OCI-M1 (cell line): ENCODE results near the gene RTEL1.
"Not testable (repeated sequence)": the region's sequence is repeated elsewhere in the genome, so short reads cannot be mapped to it uniquely, and the experiment has no call there.

Experiments
- DNase-seq: peaks from one replicate; lab custom pipeline; 2025; lab: John Stamatoyannopoulos, UW

Gene RTEL1, protein sequence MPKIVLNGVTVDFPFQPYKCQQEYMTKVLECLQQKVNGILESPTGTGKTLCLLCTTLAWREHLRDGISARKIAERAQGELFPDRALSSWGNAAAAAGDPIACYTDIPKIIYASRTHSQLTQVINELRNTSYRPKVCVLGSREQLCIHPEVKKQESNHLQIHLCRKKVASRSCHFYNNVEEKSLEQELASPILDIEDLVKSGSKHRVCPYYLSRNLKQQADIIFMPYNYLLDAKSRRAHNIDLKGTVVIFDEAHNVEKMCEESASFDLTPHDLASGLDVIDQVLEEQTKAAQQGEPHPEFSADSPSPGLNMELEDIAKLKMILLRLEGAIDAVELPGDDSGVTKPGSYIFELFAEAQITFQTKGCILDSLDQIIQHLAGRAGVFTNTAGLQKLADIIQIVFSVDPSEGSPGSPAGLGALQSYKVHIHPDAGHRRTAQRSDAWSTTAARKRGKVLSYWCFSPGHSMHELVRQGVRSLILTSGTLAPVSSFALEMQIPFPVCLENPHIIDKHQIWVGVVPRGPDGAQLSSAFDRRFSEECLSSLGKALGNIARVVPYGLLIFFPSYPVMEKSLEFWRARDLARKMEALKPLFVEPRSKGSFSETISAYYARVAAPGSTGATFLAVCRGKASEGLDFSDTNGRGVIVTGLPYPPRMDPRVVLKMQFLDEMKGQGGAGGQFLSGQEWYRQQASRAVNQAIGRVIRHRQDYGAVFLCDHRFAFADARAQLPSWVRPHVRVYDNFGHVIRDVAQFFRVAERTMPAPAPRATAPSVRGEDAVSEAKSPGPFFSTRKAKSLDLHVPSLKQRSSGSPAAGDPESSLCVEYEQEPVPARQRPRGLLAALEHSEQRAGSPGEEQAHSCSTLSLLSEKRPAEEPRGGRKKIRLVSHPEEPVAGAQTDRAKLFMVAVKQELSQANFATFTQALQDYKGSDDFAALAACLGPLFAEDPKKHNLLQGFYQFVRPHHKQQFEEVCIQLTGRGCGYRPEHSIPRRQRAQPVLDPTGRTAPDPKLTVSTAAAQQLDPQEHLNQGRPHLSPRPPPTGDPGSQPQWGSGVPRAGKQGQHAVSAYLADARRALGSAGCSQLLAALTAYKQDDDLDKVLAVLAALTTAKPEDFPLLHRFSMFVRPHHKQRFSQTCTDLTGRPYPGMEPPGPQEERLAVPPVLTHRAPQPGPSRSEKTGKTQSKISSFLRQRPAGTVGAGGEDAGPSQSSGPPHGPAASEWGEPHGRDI (N-terminal part only)

DNA sequence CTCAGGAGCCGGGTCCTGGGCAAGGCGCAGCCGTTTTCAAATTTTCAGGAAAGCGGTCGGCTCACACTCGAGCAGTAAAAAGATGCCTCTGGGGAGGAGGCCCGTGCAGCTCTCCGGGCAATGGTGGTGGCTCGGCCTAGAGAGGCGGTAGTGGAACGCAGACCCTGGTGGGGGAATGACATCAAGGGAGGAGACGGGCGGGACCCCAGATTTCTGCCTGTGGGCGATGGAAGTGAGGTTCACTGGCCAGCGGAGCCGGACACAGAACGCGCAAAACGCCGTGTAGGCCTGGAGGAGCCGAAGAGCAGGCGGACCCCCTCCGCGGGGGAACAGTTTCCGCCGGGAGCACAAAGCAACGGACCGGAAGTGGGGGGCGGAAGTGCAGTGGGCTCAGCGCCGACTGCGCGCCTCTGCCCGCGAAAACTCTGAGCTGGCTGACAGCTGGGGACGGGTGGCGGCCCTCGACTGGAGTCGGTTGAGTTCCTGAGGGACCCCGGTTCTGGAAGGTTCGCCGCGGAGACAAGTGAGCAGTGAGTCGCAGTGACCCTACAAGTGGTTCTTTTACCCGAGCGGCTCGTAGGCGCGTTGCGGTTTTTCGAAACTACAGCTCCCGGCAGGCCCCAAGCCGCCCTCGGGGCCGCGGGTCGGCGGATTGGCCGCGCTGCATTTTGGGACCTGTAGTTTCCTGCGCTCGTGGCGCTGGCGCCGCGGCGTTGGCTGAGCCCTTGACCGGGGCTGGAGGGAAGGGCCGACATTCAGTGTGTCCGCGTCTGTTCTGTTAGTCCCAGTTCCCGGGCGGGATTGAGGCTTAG is at the start of gene RTEL1:
Gene RTEL1 (plus strand): TSS at position 376 of the 812 bp plus-strand sequence. CDS start 1,091 bp downstream, outside the sequence.
- DNase-seq, result peak; percentile 95

DNA sequence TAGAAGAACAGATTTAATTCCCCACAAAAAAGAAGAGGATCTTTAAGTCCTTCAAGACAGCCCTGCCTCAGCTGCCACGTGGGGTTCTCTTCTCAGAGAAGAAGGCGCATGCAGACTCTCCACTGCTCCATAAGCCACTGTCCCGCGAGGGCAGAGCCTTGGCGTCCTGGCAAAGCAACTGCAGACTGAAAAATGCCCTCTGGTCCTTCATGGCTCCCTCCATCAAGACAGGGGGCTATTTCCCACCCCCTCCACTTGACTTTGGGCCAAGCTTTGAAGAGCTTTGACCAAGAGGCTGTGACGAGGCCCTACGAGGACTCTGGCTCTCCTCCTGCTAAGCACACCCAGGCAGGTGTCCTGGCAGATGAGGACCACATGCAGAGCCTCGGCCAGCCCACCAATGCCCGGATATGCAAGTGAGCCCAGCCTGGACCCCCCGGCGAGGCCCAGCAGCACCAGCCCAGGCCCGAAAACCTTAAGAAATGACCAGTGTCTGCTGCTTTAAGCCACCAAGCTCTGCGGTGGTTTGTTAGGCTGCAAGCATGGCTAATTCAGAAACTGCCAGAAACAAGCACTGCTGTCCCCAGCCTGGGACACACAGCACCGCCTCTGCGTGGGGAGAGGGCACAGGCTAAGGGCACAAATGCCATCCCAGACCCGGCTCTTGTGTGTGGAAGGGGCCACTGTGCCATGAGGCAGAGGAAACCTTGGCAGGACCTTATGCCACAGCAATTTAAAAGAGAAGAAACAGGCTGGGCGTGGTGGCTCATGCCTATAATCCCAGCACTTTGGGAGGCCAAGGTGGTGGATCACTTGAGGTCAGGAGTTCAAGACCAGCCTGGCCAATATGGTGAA is 47.3 kb upstream of the RTEL1 start:
- no peak for DNase-seq

DNA sequence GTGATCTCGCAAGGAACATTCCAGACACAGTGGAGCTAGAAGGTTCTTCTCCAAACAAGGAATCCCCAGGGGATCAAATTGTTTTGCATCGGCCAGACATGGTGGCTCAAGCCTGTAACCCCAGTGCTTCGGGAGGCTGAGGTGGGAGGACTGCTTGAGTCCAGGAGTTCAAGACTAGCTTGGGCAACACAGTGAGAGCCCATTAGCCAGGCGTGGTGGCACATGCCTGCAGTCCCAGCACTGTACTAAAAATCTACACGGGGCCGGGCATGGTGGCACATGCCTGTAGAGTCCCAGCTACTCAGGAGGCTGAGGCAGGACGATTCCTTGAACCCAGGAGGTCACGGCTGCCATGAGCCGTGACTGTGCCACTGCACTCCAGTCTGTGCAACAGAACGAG is 46.5 kb upstream of the RTEL1 start:
- DNase-seq, result no peak

DNA sequence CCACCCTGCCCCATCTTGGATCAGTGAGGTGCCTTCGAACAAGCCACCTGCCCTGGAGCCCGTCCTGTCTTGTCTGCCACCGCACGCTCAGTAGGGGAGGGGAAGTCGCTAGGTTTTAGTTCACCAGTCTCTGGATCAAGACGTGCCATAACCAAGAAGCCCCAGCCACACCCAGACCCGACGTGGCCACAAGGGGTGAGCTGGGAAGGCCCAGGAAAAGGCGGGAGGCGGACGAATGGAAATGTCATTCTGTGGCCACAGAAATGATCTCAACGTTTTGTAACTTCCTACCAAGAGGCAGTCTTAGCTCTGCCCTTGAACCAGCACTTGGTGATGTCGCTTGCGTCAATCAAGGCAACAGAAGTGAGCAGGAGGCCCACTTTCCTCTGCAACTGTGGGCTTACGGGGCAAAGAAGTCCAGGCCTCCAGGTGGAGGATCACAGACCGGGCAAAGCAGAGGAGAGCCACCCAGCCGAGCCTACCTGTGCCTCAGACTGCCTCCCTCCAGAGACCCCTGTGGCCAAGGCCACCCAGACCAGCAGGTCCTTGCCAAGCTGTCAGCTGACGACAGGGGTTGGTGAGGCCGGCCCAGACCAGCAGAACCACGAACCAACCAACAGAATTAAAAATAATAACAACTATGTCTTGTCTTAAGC is 45.7 kb upstream of the RTEL1 start:
- no peak for DNase-seq

DNA sequence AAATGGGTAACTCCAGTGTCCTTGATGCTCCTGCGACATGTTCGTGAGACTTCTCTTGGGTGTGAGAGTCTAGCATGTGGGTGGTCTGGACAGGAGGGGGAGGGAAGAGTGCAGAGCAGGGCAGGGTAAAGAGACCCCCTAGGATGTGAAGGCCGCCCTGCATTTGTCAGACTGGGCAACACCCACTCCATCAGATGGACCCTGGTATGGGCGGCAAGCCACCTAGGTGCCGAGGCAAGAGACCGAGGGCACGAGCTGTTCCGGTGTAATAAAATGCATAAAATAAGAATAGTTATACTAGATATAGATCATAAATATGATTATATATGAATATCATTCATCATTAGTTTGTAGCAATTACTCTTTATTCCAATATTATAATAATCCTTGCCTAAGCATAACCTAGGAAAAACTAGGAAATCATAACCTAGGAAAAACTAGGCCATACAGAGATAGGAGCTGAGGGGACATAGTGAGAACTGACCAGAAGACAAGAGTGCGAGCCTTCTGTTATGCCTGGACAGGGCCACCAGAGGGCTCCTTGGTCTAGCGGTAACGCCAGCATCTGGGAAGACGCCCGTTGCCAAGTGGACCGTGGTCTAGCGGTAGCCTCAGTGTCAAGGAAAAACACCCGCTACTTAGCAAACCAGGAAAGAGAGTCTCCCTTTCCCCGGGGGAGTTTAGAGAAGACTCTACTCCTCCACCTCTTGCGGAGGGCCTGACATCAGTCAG is 44.1 kb upstream of the RTEL1 start:
- not testable (repeated sequence) for DNase-seq

DNA sequence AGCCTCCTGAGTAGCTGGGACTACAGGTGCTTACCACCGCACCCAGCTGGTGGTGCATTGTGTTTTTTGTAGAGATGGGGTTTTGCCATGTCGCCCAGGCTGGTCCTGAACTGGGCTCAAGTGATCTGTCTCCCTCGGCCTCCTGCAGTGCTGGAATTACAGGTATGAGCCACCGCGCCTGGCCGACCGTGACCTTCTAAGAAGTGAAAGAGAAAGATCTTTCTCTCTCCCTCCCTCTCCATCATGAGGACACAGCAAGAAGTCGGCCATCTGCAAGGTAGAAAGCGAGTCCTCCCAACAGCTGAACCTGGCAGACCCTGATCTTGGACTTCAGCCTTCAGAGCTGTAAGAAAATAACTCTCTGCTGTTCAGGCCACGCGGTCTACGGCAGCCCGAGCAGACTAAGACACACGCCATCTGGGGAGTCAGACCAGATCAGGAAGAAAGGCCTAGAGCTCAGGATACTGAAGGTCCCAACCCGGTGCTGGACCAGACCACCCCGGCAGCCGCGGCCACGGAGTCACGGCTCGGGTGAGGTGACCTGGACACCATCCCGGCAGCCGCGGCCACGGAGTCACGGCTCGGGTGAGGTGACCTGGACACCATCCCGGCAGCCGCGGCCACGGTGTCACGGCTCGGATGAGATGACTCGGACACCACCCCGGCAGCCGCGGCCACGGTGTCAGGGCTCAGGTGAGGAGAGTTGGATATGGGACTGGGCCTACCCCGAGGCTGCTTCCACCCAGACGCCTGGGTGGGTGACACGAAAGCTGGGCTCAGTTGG is 40.8 kb upstream of the RTEL1 start:
- DNase-seq, result no peak

DNA sequence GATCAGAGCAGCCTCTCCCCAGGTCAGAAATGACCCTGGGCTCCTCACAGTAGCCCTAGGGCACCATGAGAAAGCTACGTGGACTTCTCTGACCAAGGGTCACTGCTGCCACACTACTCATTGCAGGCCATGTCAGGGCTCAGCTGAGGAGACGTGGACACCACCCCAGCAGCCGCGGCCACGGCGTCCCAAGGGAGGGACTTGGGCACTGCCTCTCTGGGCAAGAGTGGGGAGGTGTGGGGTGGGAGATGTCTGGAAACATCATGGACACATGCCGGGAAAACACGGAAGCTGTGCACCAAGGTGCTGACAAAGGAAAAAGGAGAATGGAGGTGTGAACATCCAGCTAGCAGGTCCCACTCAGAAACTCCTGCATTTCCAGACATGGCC is 40.2 kb upstream of the RTEL1 start:
- no peak for DNase-seq

DNA sequence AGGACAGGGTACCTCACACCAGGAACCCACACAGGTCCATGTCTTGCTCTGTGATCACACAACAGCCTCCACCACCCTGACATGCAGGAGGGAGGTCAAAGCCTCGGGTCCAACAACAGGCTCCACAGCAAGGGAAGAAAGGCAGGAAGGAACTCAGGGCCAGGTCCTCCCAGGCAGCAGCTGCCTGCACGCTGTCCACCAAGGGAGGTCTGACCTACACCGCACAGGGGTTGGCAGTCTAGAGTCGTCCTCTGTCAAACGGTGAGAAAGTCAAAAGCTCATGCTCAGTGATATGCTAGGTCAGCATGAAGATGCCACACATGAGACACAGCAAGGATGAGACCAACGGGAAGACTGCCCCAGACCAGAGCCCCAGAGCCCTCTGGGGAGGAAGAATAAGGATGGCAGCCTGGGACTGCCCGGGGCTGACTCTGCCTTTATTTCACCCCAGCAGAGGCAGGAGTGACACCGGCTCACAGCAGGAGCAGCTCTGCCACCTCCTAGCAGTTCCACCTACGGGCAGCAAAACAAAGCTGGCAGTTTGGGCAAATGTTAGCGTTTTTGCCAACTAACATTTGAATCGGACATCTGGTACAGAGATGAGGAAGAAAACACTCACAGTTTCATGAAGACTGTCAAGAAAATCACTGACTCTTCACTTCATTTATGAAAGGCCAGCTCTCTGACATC is 39.7 kb upstream of the RTEL1 start:
- no peak for DNase-seq

DNA sequence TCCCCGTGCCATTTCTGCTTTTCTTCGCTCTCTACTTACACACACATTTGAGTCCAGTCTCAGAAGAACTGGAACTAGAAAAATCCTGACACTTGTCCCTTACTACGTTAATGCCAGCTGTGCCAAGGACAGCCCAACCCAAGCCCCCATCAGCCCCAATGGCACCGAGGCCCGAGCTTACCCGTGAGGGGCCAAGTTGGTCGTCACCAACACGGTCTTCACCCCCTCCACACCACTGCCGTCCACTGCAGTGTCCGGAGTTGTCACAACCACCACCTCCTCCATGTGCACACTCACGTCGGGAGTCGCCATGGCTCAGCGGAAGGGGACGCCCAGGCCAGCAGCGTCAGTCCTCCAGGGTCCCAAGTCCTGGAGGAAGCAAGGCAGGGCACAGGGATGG is 39.0 kb upstream of the RTEL1 start:
- DNase-seq, result no peak

DNA sequence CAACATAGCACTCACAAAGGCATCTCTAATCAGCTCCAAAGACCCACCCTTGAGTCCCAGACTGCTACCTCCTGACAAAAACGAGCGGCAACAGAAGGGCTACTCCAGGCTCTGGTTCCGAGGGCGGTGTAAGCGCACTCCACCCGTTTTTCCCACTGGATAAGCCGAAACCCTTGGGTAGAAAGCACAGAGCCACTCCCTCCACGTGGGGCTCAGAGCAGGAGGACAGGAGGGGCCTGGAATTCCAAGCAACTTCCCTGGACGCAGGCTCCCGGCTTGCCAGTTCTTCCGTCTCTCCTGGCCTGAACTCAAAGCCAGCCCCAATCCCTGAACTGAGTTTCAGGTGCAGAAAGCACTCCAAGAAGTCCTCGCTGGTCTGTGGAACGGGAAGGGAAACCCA is 38.6 kb upstream of the RTEL1 start:
- DNase-seq, result no peak

DNA sequence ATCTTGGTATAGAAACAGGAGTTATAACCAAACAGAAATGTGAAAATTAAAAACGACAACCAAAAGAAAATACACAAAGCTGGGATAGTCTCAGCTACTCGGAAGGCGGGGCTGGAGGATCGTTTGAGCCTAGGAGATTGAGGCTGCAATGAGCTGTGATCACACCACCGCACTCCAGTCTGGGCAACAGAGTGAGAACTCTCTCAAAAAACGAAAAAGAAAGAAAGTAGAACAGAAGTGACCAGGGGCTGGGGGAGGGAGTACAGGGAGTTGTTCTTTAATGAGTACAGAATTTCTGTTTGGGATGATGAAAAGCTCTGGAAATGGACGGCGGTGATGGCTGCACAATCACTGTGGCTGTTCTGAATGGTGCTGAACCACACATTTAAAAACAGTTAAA is 37.1 kb upstream of the RTEL1 start:
- DNase-seq, result no peak

DNA sequence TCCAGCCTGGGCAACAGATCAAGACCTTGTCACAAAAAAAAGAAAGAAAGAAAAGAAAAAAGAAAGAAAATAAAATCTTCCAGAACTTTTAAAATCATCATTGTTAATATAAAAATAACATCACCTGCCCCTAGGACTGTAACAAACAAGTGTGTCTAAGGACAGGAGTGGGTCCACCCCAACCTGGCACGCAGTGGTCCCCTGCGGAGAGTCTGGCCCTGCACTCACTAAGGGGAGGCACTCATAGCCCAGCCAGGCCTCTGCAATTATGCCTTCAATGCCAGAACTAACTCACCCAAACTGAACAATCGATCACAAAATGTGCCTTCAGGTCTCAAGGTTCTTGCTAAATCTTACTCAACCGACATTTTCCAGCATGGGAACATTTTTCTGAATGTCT is 36.0 kb upstream of the RTEL1 start:
- DNase-seq, result no peak

DNA sequence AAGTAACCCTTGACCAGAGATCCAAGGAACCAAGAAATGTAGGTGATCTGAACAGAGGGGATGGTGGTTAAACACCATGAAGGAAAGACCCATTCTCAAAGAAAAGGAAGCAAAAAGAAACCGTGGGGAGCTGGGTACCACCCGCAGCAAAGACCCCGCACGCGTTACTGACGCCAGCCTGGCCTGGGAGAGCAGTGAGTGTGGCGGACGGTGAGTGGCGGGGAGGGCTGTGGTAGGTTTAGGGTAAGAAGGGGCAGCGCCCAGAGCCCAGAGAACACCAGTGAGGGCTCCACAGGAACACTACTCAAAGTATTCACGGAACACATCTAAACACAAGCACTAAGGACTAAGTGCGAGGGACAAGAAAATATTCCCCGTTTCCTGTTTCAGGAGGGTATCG is 35.4 kb upstream of the RTEL1 start:
- no peak for DNase-seq

DNA sequence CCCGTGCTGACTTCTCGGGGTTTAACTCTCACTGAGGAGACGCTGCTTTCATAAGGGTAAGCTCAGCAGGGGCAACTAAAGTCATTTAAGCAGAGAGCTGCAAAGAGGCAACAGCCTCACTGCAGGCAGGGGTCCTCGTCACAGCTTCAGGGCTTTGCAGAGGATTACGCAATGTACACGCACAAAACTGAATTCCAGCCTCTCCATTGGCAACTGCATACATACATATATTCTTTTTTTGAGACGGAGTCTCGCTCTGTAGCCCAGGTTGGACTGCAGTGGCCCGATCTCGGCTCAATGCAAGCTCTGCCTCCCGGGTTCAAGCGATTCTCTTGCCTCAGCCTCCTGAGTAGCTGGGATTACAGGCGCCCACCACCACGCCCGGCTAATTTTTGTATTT is 33.6 kb upstream of the RTEL1 start:
- peak; percentile 19 for DNase-seq

DNA sequence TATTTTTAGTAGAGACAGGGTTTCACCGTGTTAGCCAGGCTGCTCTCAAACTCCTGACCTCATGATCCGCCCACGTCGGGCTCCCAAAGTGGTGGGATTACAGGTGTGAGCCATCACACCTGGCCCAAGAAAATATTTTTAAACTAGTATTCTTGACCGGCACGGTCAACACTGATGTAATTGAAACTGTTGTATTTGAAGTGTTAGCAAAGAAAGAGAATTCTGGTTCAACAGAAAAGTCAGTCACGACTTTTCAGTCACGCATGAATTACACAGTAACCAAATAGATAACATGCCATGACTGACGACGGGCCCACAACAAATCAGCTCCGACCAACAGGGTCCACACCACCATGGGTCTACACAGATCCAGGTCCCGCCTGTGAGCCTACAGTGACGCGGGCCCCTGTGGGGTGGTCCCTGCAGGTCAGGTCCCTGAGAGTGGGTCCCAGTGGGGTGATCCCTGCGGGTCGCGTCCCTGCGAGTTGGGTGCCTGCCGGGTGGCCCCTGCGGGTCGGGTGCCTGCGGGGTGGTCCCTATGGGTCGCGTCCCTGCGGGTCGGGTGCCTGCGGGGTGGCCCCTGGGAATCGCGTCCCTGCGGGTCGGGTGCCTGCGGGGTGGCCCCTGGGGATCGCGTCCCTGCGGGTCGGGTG is 32.2 kb upstream of the RTEL1 start:
- DNase-seq, result peak; percentile 33

DNA sequence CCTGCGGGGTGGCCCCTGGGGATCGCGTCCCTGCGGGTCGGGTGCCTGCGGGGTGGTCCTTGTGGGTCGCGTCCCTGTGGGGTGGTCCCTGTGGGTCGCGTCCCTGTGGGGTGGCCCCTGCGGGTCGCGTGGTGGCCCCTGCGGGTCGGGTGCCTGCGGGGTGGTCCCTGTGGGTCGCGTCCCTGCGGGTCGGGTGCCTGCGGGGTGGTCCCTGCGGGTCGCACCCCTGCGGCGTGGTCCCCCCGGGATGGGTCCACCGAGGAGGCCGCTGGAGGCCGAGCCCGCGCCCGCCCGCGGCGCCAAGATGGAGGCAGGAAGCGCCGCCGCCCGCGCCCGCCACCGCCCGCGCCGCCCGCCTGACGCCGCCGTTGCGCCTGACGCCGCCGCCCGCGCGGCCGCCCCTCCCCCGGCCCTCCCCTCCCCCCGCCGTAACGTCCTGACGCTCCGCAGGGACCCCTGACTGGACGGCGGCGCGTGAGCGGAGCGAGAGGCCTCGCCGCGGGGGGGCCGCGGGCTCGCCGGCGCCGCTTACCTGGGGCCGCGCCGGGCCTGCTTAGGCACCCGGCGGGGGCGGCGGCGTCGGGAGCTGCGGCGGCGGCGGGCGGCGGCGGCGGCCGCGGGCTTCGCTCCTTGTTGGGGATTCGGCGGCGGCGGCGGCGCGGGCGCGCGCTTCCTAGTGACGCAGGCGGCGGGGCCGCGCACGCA is 31.5 kb upstream of the RTEL1 start, which contains the start of gene GMEB2:
Gene GMEB2 (minus strand): TSS at position 678 of the 705 bp plus-strand sequence. CDS start 7,704 bp downstream, outside the sequence.
- peak; percentile 87 for DNase-seq
